GM12874 (cell line): ENCODE measurements around the gene ABCA7.

ENCODE experiments used
- CTCF ChIP-seq: IDR thresholded peaks from 2 replicates; pipeline ENCODE4 v1.5.1; 2011; ENCODE audit warnings: low read depth, mild to moderate bottlenecking, control low read depth, low read length, moderate library complexity; ENCODE audit not compliant: insufficient read depth

ABCA7 gene

GRCh38 chr19:1063030-1063908 lies 23.4 kb downstream of the ABCA7 start:
- no peak for TF ChIP-seq CTCF

GRCh38 chr19:1063909-1064660 lies 24.2 kb downstream of the ABCA7 start:
- TF ChIP-seq CTCF: no peak

GRCh38 chr19:1064661-1065605 lies 25.0 kb downstream of the ABCA7 start:
- TF ChIP-seq CTCF: peak; percentile 95

GRCh38 chr19:1065606-1066109 lies 25.8 kb downstream of the ABCA7 start:
- TF ChIP-seq CTCF: no peak

- TF ChIP-seq CTCF: no peak
Measured at GRCh38 chr19:1066251-1066747, 26.4 kb downstream of the ABCA7 start.

GRCh38 chr19:1066748-1067340 lies 26.9 kb downstream of the ABCA7 start, which contains the start of gene ARHGAP45:
TSS of gene ARHGAP45 (plus strand) at chr19:1067167. CDS start at chr19:1067406, 239 bp downstream.
- no peak for TF ChIP-seq CTCF
